Osteocyte (in vitro differentiated cells): ENCODE data around the gene KIAA0586. TPM values are rescaled to one million over a fixed set of nuclear protein-coding genes. Genes with fewer than 3 reads are reported as not detected.

ENCODE experiments used
- DNase-seq: peaks from one replicate; pipeline ENCODE4 v3.0.0; 2021; ENCODE audit warnings: mixed read lengths; ENCODE audit not compliant: unreplicated experiment; ENCODE audit errors: extremely low spot score
- H3K27ac Mint-ChIP-seq: one replicate; pipeline ENCODE4 v1.8.0; 2021; ENCODE audit warnings: mild to moderate bottlenecking, mixed read lengths; ENCODE audit not compliant: unreplicated experiment
- H3K27me3 Mint-ChIP-seq: one replicate; pipeline ENCODE4 v1.8.0; 2021; ENCODE audit warnings: mixed read lengths; ENCODE audit not compliant: unreplicated experiment
- H3K36me3 Mint-ChIP-seq: one replicate; pipeline ENCODE4 v1.8.0; 2021; ENCODE audit warnings: mixed read lengths; ENCODE audit not compliant: unreplicated experiment
- H3K4me1 Mint-ChIP-seq: one replicate; pipeline ENCODE4 v1.8.0; 2021; ENCODE audit warnings: mixed read lengths; ENCODE audit not compliant: unreplicated experiment
- H3K4me3 Mint-ChIP-seq: one replicate; pipeline ENCODE4 v1.8.0; 2021; ENCODE audit warnings: mild to moderate bottlenecking, moderate library complexity, mixed read lengths; ENCODE audit not compliant: unreplicated experiment
- H3K9me3 Mint-ChIP-seq: one replicate; pipeline ENCODE4 v1.8.0; 2021; ENCODE audit warnings: mixed read lengths; ENCODE audit not compliant: unreplicated experiment
- total RNA-seq: library from RNA; stranded (reverse); gene quantifications from 2 replicates; pipeline ENCODE4 v1.2.1, GENCODE V29; 2021
- TF ChIP-seq, protein P1 (sequence below): fragments of 200-600 bp; sonication (generic); IDR thresholded peaks from 2 replicates; pipeline ENCODE4 v1.5.0; 2021; ENCODE audit warnings: antibody characterized with exemption, mild to moderate bottlenecking, moderate library complexity

Gene KIAA0586
- total RNA-seq, 1 donor from 2014 or later: 19.0 TPM

DNA sequence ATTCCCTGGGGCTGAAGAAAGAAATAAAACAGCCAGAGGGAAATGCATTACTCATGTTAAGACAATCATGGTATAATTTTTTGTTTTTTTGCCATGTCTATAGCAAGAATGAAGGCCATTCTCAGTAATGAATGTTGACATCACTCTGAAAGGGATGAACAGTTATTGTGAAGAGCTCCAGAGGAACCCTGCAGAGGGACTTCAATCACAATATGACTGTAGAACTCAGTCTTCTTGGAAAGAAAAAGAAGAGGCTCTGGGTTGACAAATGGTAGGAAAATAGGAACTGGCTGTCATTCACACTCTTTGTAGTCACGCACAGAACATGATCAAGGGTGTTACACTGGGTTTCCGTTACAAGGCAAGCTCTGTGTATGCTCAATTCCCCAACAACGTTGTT lies 136.5 kb downstream of the KIAA0586 start:
- Mint-ChIP-seq H3K9me3 (no peaks in the 10 kb centered on the region), H3K4me3 (no peak overlapping the region)

DNA sequence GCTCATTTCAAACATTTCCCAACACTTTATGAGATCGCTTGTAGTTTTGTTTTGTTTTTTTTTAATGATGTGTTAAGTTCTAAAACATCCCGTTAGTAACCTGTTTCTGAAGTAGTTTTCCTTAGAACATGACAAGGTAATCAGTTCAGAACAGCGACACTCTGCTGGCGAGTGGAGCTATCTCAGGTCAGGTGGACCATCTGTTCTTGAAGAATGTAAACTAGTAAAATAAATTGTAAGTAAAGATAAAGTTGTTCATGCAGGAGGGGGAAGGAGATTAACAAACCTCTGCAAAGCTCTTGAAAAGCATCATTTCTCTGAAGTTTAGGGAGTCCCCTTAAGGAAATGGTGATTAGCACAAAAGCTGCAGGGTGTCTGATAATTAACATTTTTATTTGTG lies 138.3 kb downstream of the KIAA0586 start:
- Mint-ChIP-seq H3K27me3 (no peaks in the 10 kb centered on the region), H3K9me3 (no peaks in the 10 kb centered on the region), H3K4me1 (peaks cover 29% of the 10 kb centered on the region), H3K36me3 (no peaks in the 10 kb centered on the region), H3K4me3 (no peak overlapping the region), H3K27ac (no peak overlapping the region)
- TF ChIP-seq, protein P1, sequence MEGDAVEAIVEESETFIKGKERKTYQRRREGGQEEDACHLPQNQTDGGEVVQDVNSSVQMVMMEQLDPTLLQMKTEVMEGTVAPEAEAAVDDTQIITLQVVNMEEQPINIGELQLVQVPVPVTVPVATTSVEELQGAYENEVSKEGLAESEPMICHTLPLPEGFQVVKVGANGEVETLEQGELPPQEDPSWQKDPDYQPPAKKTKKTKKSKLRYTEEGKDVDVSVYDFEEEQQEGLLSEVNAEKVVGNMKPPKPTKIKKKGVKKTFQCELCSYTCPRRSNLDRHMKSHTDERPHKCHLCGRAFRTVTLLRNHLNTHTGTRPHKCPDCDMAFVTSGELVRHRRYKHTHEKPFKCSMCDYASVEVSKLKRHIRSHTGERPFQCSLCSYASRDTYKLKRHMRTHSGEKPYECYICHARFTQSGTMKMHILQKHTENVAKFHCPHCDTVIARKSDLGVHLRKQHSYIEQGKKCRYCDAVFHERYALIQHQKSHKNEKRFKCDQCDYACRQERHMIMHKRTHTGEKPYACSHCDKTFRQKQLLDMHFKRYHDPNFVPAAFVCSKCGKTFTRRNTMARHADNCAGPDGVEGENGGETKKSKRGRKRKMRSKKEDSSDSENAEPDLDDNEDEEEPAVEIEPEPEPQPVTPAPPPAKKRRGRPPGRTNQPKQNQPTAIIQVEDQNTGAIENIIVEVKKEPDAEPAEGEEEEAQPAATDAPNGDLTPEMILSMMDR: no peak
- DNase-seq: no peak

More for the DNA sequence above, 136.5 kb downstream of the KIAA0586 start:
- no peaks in the 10 kb centered on the region for H3K27me3 Mint-ChIP-seq
- H3K27ac Mint-ChIP-seq: no peak overlapping the region
- DNase-seq: no peak
- TF ChIP-seq, protein P1: no peak
- H3K36me3 Mint-ChIP-seq: no peaks in the 10 kb centered on the region
- peaks cover 32% of the 10 kb centered on the region for H3K4me1 Mint-ChIP-seq

DNA sequence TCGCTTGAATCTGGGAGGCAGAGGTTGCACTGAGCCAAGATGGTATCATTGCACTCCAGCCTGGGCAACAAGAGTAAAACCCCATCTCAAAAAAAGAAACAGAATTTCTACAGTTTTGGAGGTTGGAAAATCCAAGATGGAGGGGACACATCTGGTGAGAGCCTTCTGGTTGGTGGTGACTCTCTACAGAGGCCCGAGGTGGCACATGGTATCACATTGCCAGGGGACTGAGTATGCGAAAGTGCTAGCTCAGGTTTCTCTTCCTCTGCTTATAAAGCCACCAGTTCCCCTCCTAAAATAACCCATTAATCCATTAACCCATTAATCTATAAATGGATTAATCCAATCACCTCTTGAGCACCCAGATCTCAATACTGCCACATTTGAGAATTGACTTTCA lies 139.5 kb downstream of the KIAA0586 start:
- H3K4me1 Mint-ChIP-seq: peaks cover 29% of the 10 kb centered on the region
- H3K36me3 Mint-ChIP-seq: no peaks in the 10 kb centered on the region
- no peaks in the 10 kb centered on the region for H3K9me3 Mint-ChIP-seq
- TF ChIP-seq, protein P1: no peak
- H3K27ac Mint-ChIP-seq: no peak overlapping the region
- H3K27me3 Mint-ChIP-seq: no peaks in the 10 kb centered on the region
- DNase-seq: no peak
- H3K4me3 Mint-ChIP-seq: no peak overlapping the region

DNA sequence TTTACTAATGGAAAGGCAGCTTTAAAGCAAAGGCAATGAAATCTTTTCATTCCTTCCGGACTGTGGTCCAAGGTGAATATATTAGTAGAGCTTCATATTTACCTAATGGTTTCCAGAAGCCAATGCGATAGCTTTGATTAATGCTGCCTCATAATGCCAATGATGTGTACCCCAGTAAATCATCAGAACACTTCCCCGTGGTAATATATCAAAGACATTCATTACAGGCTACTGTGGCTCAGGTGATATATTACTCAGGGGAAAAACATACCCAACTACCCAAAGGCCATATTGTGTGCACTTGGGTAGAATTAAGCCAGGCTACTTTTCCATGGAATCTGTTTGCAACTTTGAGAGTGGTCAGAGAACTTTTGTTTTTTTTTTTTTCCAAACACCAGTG lies 140.8 kb downstream of the KIAA0586 start:
- H3K9me3 Mint-ChIP-seq: no peaks in the 10 kb centered on the region
- peaks cover 22% of the 10 kb centered on the region for H3K4me1 Mint-ChIP-seq
- H3K27me3 Mint-ChIP-seq: no peaks in the 10 kb centered on the region
- TF ChIP-seq, protein P1: no peak
- no peak for DNase-seq
- H3K4me3 Mint-ChIP-seq: no peak overlapping the region
- H3K27ac Mint-ChIP-seq: no peak overlapping the region
- no peaks in the 10 kb centered on the region for H3K36me3 Mint-ChIP-seq

DNA sequence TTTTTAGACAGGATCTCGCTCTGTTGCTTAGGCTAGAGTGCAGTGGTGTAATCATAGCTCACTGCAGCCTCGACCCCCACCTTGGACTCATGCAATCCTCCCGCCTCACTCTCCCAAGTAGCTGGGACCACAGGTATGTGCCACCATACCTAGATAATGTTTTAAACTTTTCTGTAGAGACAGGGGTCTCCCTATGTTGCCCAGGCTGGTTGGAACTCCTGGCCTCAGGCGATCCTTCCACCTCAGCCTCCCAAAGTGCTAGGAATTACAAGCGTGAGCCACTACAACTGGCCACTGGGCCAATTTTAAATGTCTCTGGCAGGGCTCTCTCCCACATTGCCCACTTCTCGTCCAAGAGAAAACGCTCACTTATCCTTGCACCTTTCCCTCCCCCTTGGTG lies 143.7 kb downstream of the KIAA0586 start:
- Mint-ChIP-seq H3K27ac (no peak overlapping the region), H3K27me3 (no peaks in the 10 kb centered on the region), H3K4me3 (no peak overlapping the region), H3K4me1 (peaks cover 10% of the 10 kb centered on the region), H3K36me3 (no peaks in the 10 kb centered on the region), H3K9me3 (no peaks in the 10 kb centered on the region)
- no peak for DNase-seq
- TF ChIP-seq, protein P1: no peak
